BLaER1 treated with 17β-estradiol and CSF1 and Interleukin-3, amounts not matched to agents 10 nM and 100 nM (cell line): ENCODE measurements around the gene DNMT3B.
A peak's percentile ranks its signal among the peaks of the same experiment; 100 is the strongest.
"Not testable (repeated sequence)": the region's sequence is repeated elsewhere in the genome, so short reads cannot be mapped to it uniquely, and the experiment has no call there.

Experiments used
- H3K27ac ChIP-seq, 11 experiments: shearing (Covaris generic); formaldehyde crosslinking; 2 replicates each; pipeline ENCODE4 v1.8.1; 2022
- H3K27me3 ChIP-seq, 11 experiments: shearing (Covaris generic); formaldehyde crosslinking; 2 replicates each; pipeline ENCODE4 v1.8.1; 2022
- H3K36me3 ChIP-seq, 11 experiments: shearing (Covaris generic); formaldehyde crosslinking; 2 replicates each; pipeline ENCODE4 v1.8.1; 2022
- H3K4me1 ChIP-seq, 10 experiments: shearing (Covaris generic); formaldehyde crosslinking; 2 replicates each; pipeline ENCODE4 v1.8.1; 2022
- H3K4me2 ChIP-seq, 11 experiments: shearing (Covaris generic); formaldehyde crosslinking; 2 replicates each; pipeline ENCODE4 v1.8.1; 2022
- H3K4me3 ChIP-seq, 10 experiments: shearing (Covaris generic); formaldehyde crosslinking; 2 replicates each; pipeline ENCODE4 v1.8.1; 2022
- H3K9ac ChIP-seq, 11 experiments: shearing (Covaris generic); formaldehyde crosslinking; 2 replicates each; pipeline ENCODE4 v1.8.1; 2022
- H3K9me3 ChIP-seq, 11 experiments: shearing (Covaris generic); formaldehyde crosslinking; replicated peaks in 1 of 11; 2 replicates each; pipeline ENCODE4 v1.8.1; 2022
- H4K20me1 ChIP-seq, 11 experiments: shearing (Covaris generic); formaldehyde crosslinking; 2 replicates each; pipeline ENCODE4 v1.8.1; 2022
- Cebpa-rat ChIP-seq, 11 experiments: shearing (Covaris generic); IDR thresholded peaks; 2 replicates each; pipeline ENCODE4 v1.8.1; 2022

DNMT3B gene

DNA sequence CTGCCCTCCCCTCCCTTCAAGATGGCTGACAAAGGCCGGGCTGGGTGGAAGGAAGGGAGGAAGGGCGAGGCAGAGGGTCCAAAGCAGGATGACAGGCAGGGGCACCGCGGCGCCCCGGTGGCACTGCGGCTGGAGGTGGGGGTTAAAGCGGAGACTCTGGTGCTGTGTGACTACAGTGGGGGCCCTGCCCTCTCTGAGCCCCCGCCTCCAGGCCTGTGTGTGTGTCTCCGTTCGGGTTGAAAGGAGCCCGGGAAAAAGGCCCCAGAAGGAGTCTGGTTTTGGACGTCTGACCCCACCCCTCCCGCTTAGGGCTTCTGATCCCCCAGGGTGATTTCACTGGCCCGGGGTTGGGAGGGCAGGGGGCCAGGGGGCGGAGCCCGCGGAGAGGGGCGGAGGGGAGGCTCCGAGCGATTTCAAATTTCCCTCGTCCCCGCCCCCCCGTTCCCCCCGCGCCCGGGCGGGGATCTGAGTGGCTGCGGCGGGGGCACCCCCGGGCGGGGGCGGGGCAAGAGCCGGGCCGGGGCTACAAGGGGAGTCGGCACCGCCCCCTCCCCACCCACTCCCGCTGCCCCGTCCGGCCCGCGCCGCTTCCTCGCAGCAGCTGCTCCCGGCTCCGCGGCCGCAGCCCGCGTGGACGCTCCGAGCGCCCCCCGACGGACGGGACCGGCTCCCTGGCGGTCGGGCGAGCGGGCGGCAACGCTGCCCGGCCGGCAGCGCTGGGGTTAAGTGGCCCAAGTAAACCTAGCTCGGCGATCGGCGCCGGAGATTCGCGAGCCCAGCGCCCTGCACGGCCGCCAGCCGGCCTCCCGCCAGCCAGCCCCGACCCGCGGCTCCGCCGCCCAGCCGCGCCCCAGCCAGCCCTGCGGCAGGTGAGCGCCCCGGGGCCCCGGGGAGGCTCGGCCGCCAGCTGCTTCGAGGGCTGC lies at the start of gene DNMT3B:
Gene DNMT3B, plus strand, starts transcription at position 555 of the 923 bp plus-strand sequence. CDS start 17,939 bp downstream, outside the sequence.
- peaks cover 24 to 32% (median 31%) of the 10 kb centered on the region in 11 experiments for H3K27me3 ChIP-seq
- no peak for TF ChIP-seq Cebpa-rat (IDR thresholded peaks at IDR 0.05)
- peak within 1 kb of the TSS; percentile 88 to 100 (median 99) for H3K4me2 ChIP-seq
- H4K20me1 ChIP-seq: peaks cover 0 to 18% (median 10%) of the 10 kb centered on the region in 11 experiments; a peak in 9 of 22 replicates
- peak within 1 kb of the TSS; percentile 70 to 87 (median 84) for H3K9ac ChIP-seq
- H3K36me3 ChIP-seq: no peaks in the 10 kb centered on the region
- peak within 1 kb of the TSS; percentile 9 to 80 (median 70); a peak in 20 of 22 replicates for H3K27ac ChIP-seq
- no peaks in the 10 kb centered on the region for H3K9me3 ChIP-seq
- peak within 1 kb of the TSS; percentile 77 to 95 (median 89) for H3K4me3 ChIP-seq
- H3K4me1 ChIP-seq: peaks cover 18 to 40% (median 34%) of the 10 kb centered on the region in 10 experiments

DNA sequence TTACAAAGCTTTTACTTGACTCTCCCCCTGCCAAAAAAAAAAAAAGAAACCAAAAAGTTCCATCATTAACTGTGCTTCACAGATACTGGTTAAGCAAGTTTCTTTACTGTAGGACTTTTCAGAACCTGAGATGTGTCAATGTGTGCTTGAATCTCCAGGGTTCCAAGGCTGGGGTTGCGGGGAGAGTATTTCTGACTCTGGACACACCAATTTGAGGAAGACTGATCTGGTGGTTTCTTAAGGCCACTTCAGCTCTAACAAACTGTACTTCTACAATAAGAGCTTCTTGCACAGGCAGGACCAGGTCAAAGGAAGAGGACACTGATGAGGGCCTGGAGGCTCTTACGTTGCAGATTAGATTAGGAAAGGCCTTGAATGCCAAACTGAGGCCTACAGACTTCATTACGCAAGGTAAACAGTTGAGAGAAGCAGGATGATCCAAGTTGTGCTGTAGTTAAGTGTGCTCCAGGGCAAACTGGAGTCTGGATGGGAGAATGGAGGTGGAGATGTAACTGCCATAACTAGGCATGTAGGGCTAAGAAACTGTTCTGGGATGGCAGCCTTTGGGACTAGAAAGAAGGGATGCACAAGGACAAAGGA lies 43.3 kb upstream of the DNMT3B start:
- H4K20me1 ChIP-seq: peaks cover 0 to 17% (median 0%) of the 10 kb centered on the region in 11 experiments; a peak in 7 of 22 replicates
- TF ChIP-seq Cebpa-rat (IDR thresholded peaks at IDR 0.05): no peak
- no peaks in the 10 kb centered on the region for H3K9me3 ChIP-seq
- peaks cover 66 to 87% (median 77%) of the 10 kb centered on the region in 11 experiments for H3K36me3 ChIP-seq
- no peaks in the 10 kb centered on the region for H3K27me3 ChIP-seq
- no peak overlapping the region for H3K4me2 ChIP-seq
- no peak overlapping the region for H3K9ac ChIP-seq
- H3K4me3 ChIP-seq: no peak overlapping the region
- H3K4me1 ChIP-seq: no peaks in the 10 kb centered on the region
- no peak overlapping the region for H3K27ac ChIP-seq

DNA sequence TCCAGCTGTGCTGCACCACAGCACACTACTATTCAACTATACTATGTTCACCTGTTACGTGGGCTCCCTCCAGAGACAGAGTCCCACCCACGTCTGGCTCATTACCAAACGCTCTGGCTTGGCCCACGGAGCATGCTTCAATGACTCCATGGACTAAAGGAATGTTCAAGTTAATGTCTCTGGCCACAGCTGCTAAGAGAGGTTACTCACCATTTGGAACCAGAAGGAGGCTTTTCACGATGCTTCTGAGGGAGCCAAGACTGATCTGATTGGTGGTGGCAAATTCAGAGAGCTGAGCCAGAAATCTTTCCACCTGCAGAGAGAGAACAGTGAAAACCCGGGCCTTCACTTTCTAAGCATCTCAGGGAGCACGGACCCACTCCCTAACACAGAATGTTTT lies 34.5 kb upstream of the DNMT3B start:
- Histone ChIP-seq H3K9me3 (no peaks in the 10 kb centered on the region), H4K20me1 (peaks cover 5 to 51% (median 24%) of the 10 kb centered on the region in 11 experiments; a peak in 16 of 22 replicates), H3K4me3 (no peak overlapping the region), H3K9ac (no peak overlapping the region), H3K36me3 (peaks cover 42 to 75% (median 61%) of the 10 kb centered on the region in 11 experiments), H3K4me1 (peaks cover 0 to 20% (median 14%) of the 10 kb centered on the region in 10 experiments; a peak in 17 of 20 replicates), H3K27me3 (no peaks in the 10 kb centered on the region), H3K27ac (no peak overlapping the region), H3K4me2 (no peak overlapping the region)
- TF ChIP-seq Cebpa-rat (IDR thresholded peaks at IDR 0.05): no peak

DNA sequence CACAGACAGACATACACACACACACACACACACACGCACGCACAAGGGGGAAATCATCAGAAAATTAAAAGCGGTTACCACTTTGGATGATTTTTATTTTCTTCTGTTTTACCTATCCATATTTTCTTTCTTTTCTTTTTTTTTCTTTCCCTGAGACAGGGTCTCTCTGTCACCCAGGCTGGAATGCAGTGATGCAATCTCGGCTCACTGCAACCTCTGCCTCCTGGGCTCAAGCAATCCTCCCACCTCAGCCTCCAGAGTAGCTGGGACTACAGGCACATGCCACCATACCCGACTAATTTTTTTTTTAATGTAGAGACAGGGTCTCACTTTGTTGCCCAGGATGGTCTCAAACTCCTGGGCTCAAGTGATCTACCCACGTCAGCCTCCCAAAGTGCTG lies 33.8 kb upstream of the DNMT3B start:
- not testable (repeated sequence) for H3K4me2 ChIP-seq, H3K4me3 ChIP-seq, H3K27me3 ChIP-seq, H3K9me3 ChIP-seq, H3K9ac ChIP-seq, H3K27ac ChIP-seq
- Histone ChIP-seq H3K36me3 (peaks cover 47 to 82% (median 65%) of the 10 kb centered on the region in 11 experiments), H4K20me1 (peaks cover 5 to 57% (median 24%) of the 10 kb centered on the region in 11 experiments; a peak in 16 of 22 replicates), H3K4me1 (peaks cover 0 to 21% (median 14%) of the 10 kb centered on the region in 10 experiments; a peak in 17 of 20 replicates)

DNA sequence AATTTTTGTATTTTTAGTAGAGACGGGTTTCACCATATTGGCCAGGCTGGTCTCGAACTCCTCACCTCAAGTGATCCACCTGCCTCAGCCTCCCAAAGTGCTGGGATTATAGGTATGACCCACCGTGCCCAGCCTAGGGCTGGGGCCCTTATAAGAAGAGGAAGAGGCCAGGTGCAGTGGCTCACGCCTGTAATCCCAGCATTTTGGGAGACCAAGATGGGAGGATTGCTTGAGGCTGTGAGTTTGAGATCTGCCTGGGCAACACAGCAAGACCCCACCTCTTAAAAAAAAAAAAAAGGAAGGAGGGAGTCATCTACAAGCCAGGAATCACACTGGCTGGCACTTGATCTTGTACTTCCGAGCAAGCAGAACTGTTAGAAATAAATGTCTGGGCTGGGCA lies 32.9 kb upstream of the DNMT3B start:
- H3K4me3 ChIP-seq, H3K27ac ChIP-seq, H3K4me2 ChIP-seq, H3K9me3 ChIP-seq, H3K9ac ChIP-seq, H3K27me3 ChIP-seq: not testable (repeated sequence)
- Histone ChIP-seq H3K4me1 (peaks cover 0 to 21% (median 14%) of the 10 kb centered on the region in 10 experiments; a peak in 17 of 20 replicates), H3K36me3 (peaks cover 48 to 87% (median 68%) of the 10 kb centered on the region in 11 experiments), H4K20me1 (peaks cover 5 to 57% (median 24%) of the 10 kb centered on the region in 11 experiments; a peak in 16 of 22 replicates)

DNA sequence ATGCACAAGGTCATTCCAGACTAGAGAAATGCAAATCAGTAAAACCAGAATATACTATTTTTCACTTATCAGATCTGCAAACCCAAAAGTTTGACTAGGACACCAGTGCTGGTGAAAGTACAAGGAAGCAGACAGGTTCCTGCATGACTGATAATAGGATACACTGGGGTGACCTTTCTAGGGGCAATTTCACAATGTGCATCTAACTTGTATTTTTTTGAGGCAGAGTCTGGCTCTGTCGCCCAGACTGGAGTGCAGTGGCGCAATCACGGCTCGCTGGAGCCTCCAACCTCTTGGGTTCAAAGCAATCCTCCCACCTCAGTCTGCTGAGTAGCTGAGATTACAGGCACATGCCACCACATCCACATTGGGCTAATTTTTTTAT lies 30.3 kb upstream of the DNMT3B start:
- peaks cover 32 to 90% (median 54%) of the 10 kb centered on the region in 11 experiments for H3K36me3 ChIP-seq
- H3K4me3 ChIP-seq: no peak overlapping the region
- no peak overlapping the region for H3K9ac ChIP-seq
- no peak overlapping the region for H3K27ac ChIP-seq
- H3K4me2 ChIP-seq: peak overlapping the region in 6 of 11 experiments; percentile 7 to 55 (median 32); a peak in 11 of 22 replicates
- H3K27me3 ChIP-seq: no peaks in the 10 kb centered on the region
- H4K20me1 ChIP-seq: peaks cover 5 to 78% (median 24%) of the 10 kb centered on the region in 11 experiments; a peak in 16 of 22 replicates
- peak in 3 of 11 experiments; percentile 14 to 58 (median 29); a peak in 1 of 22 replicates for TF ChIP-seq Cebpa-rat (IDR thresholded peaks at IDR 0.05)
- peaks cover 0 to 21% (median 14%) of the 10 kb centered on the region in 10 experiments; a peak in 17 of 20 replicates for H3K4me1 ChIP-seq
- H3K9me3 ChIP-seq: no peaks in the 10 kb centered on the region

DNA sequence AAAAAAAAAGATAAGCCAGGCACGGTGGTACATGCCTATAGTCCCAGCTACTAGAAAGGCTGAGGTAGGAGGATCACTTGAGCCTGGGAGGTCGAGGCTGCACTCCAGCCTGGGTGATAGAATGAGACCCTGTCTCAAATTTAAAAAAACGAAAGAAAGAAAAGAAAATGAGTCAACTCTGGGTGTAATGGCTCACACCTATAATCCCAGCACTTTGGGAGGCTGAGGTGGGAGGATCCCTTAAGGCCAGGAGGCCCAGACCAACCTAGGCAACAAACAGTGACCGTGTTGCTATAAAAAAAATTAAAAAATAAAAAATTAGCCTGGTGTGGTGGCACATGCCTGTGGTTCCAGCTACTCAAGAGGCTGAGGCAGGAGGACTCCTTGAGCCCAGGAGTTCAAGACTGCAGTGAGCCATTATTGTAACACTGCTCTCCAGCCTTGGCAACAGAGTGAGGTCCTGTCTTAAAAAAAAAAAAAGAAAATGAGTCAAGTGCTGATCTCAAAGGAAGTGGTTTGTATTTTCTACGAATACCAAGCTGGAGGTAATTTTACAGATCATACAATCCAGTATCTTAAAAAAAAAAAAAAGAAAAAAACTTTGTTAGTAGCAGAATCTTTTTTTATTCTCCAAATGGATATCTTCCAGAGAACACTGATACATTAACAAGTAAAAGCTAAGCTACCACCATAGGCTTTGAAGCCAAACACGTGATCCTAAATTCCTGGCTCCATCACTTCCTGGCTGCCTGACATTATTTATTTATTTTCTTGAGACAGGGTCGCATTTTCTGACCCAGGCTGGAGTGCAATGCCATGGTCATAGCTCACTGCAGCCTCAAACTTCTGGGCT lies 24.6 kb upstream of the DNMT3B start:
- Histone ChIP-seq H3K4me1 (peaks cover 9 to 28% (median 20%) of the 10 kb centered on the region in 10 experiments; a peak in 19 of 20 replicates), H3K9me3 (no peaks in the 10 kb centered on the region), H3K36me3 (peaks cover 5 to 50% (median 16%) of the 10 kb centered on the region in 11 experiments; a peak in 13 of 22 replicates), H3K4me3 (no peak overlapping the region), H3K4me2 (peak overlapping the region in 6 of 11 experiments; percentile 29 to 68 (median 55); a peak in 11 of 22 replicates), H3K27me3 (no peaks in the 10 kb centered on the region), H3K9ac (peak overlapping the region in 2 of 11 experiments; percentile 34 to 38; a peak in 1 of 22 replicates), H4K20me1 (peaks cover 0 to 63% (median 11%) of the 10 kb centered on the region in 11 experiments; a peak in 11 of 22 replicates), H3K27ac (no peak overlapping the region)
- no peak for TF ChIP-seq Cebpa-rat (IDR thresholded peaks at IDR 0.05)

DNA sequence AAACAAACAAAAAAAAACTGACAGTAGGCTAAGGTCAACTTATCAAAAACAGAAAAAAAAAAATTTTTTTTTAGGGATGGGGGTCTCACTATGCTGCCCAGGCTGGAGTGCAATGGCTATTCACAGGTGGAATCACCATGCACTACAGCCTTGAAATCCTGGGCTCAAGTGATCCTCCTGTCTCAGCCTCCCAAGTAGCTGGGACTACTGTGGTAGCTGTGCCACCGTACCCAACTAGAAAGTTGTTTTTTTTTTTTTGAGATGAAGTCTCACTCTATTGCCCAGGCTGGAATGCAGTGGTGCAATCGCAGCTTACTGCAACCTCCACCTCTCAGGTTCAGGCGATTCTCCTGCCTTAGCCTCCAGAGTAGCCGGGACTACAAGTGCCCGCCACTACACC lies 21.0 kb upstream of the DNMT3B start:
- H3K27me3 ChIP-seq: no peaks in the 10 kb centered on the region
- no peak for TF ChIP-seq Cebpa-rat (IDR thresholded peaks at IDR 0.05)

More for the DNA sequence above, 21.0 kb upstream of the DNMT3B start:
- Histone ChIP-seq H4K20me1 (peaks cover 0 to 41% (median 9%) of the 10 kb centered on the region in 11 experiments; a peak in 11 of 22 replicates), H3K36me3 (peaks cover 0 to 21% (median 7%) of the 10 kb centered on the region in 11 experiments; a peak in 8 of 22 replicates), H3K4me2 (peak overlapping the region in 4 of 11 experiments; percentile 90 to 98 (median 94); a peak in 3 of 22 replicates), H3K9ac (no peak overlapping the region), H3K27ac (no peak overlapping the region), H3K4me1 (peaks cover 33 to 54% (median 42%) of the 10 kb centered on the region in 10 experiments), H3K9me3 (no peaks in the 10 kb centered on the region), H3K4me3 (no peak overlapping the region)
